HL-60 (cell line): ENCODE results near the gene IQSEC3.

ENCODE experiments used
- DNase-seq, 2 experiments: peaks; one replicate each; pipeline ENCODE4 v3.0.0-alpha.2; 2010 to 2020; ENCODE audit warnings: low read depth in 1 of 2, low spot score in 1 of 2
- H3K27ac ChIP-seq: fragments of 250-450 bp; sonication (Bioruptor Pico); replicated peaks from 2 replicates; pipeline ENCODE4 v1.5.1; 2020; ENCODE audit warnings: mild to moderate bottlenecking, moderate library complexity
- H3K27me3 ChIP-seq: fragments of 250-450 bp; sonication (Bioruptor Pico); 2 replicates; pipeline ENCODE4 v1.5.1; 2021; ENCODE audit warnings: mild to moderate bottlenecking, moderate library complexity; ENCODE audit not compliant: insufficient read depth, poor library complexity, severe bottlenecking
- H3K4me3 ChIP-seq: replicated peaks from 2 replicates; pipeline ENCODE4 v1.5.1; 2011; ENCODE audit warnings: mild to moderate bottlenecking, control low read depth, low read length; ENCODE audit not compliant: insufficient read depth
- CTCF ChIP-seq: IDR thresholded peaks from one replicate; pipeline ENCODE4 v1.5.1; 2011; ENCODE audit warnings: low read length, control low read depth, inconsistent platforms; ENCODE audit not compliant: insufficient read depth
- GABPA ChIP-seq: IDR thresholded peaks from 2 replicates; pipeline ENCODE4 v1.6.1; 2012; ENCODE audit warnings: low read depth
- POLR2AphosphoS5 ChIP-seq: IDR thresholded peaks from 2 replicates; pipeline ENCODE4 v1.6.1; 2012; ENCODE audit warnings: low read depth
- REST ChIP-seq: IDR thresholded peaks from 2 replicates; pipeline ENCODE4 v1.6.1; 2012; ENCODE audit warnings: low read depth; ENCODE audit not compliant: insufficient replicate concordance
- SPI1 ChIP-seq: IDR thresholded peaks from 2 replicates; pipeline ENCODE4 v1.6.1; 2012; ENCODE audit warnings: low read depth, mild to moderate bottlenecking, borderline replicate concordance

IQSEC3 gene

DNA sequence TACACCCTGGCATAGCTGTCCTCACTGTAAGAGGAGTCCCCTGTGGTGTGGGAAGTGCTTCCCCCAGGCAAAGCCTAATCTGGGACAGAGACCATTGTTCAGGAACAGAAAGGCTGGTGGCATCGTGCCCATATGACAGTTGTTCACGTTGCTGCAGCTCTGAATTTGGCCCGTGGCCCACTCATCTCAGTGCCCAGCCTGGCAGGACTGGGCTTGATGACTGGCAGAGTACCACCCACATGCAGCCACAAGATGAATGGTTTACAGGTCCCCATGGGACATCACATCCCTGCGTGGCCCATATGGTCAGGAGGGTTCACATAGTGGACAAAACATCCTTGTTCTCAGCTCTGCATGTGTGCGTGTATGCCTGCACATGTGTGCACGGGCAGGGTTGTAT is 17.5 kb downstream of the IQSEC3 start:
- DNase-seq, result no peak
- no peak for TF ChIP-seq POLR2AphosphoS5
- no peak for TF ChIP-seq SPI1
- no peak for TF ChIP-seq CTCF
- TF ChIP-seq GABPA, result no peak
- TF ChIP-seq REST, result no peak
- Histone ChIP-seq H3K4me3 (no peak overlapping the region), H3K27ac (no peak overlapping the region), H3K27me3 (peaks cover under 1% of the 10 kb centered on the region)

- Histone ChIP-seq H3K27me3 (no peaks in the 10 kb centered on the region), H3K27ac (no peak overlapping the region), H3K4me3 (no peak overlapping the region)
- no peak for TF ChIP-seq REST
- no peak for TF ChIP-seq SPI1
- no peak for TF ChIP-seq GABPA
- no peak for TF ChIP-seq POLR2AphosphoS5
- no peak for TF ChIP-seq CTCF
- no peak for DNase-seq
Measured at GRCh38 chr12:85191-85666, 18.7 kb downstream of the IQSEC3 start.

GRCh38 chr12:87315-87714 is 20.7 kb downstream of the IQSEC3 start:
- TF ChIP-seq CTCF (no peak), REST (no peak), SPI1 (no peak), POLR2AphosphoS5 (no peak), GABPA (no peak)
- DNase-seq, result no peak
- no peaks in the 10 kb centered on the region for H3K27me3 ChIP-seq
- H3K27ac ChIP-seq, result no peak overlapping the region
- no peak overlapping the region for H3K4me3 ChIP-seq
